Sigmoid colon (tissue), 7 donors: ENCODE results near the gene INTS6L. TPM values are rescaled to one million over a fixed set of nuclear protein-coding genes. Genes with fewer than 3 reads are reported as not detected.

Experiments used
- DNase-seq: peaks from one replicate; pipeline ENCODE4 v3.0.0-alpha.2; 2019
- H3K27ac ChIP-seq, 4 donors: fragments of 200-600 bp; sonication (generic); one replicate each; pipeline ENCODE4 v1.5.1; 2016 to 2019; ENCODE audit warnings: mild to moderate bottlenecking in 1 of 4
- H3K27me3 ChIP-seq, 3 donors: fragments of 200-600 bp; sonication (generic); one replicate each; pipeline ENCODE4 v1.5.1; 2019; ENCODE audit warnings: mild to moderate bottlenecking in 1 of 3
- H3K36me3 ChIP-seq, 4 donors: fragments of 200-600 bp; sonication (generic); one replicate each; pipeline ENCODE4 v1.5.1; 2016 to 2019
- H3K4me1 ChIP-seq, 4 donors: fragments of 200-600 bp; sonication (generic); one replicate each; pipeline ENCODE4 v1.5.1; 2017 to 2019
- H3K4me3 ChIP-seq, 4 donors: fragments of 200-600 bp; sonication (generic); one replicate each; pipeline ENCODE4 v1.5.1; 2017 to 2019; ENCODE audit warnings: mild to moderate bottlenecking in 2 of 4, moderate library complexity in 1 of 4
- H3K9me3 ChIP-seq, 4 donors: fragments of 200-600 bp in 3 of 4; sonication (generic) in 3 of 4; one replicate each; pipeline versions ENCODE4 v1.5.1 to v1.6.1; 2013 to 2019
- CTCF ChIP-seq, 4 experiments: fragments of 450-650 bp in 3 of 4; fragments of 200-600 bp in 1 of 4; IDR thresholded peaks; one replicate each; pipeline ENCODE4 v1.5.1; 2016 to 2019; ENCODE audit warnings: antibody characterized with exemption in 4 of 4, mild to moderate bottlenecking in 3 of 4, moderate library complexity in 2 of 4
- EP300 ChIP-seq, 4 donors: sonication (generic); formaldehyde crosslinking; IDR thresholded peaks; one replicate each; pipeline ENCODE4 v1.6.1; 2017; ENCODE audit warnings: antibody characterized with exemption in 4 of 4
- POLR2A ChIP-seq, 2 donors: fragments of 450-650 bp; IDR thresholded peaks; one replicate each; pipeline ENCODE4 v1.6.1; 2016; ENCODE audit warnings: antibody characterized with exemption in 2 of 2, mild to moderate bottlenecking in 2 of 2, moderate library complexity in 2 of 2
- POLR2AphosphoS5 ChIP-seq, 4 donors: sonication (generic); formaldehyde crosslinking; IDR thresholded peaks; one replicate each; pipeline ENCODE4 v1.6.1; 2017; ENCODE audit warnings: antibody characterized with exemption in 4 of 4
- WGBS, 2 donors: extraction: QIAGEN DNeasy Blood & Tissue Kit; methylation state at CpG; one replicate each; pipeline ENCODE4 v1.1.7; 2013; 5-methylcytosine and 5-hydroxymethylcytosine counted together
- intact Hi-C: fragments of 100-400 bp; cut with DNase I; formaldehyde crosslinking; loops from one replicate; pipeline ENCODE4 v1.15.1; 2023
- polyA plus RNA-seq, 3 donors: library from polyadenylated mRNA; stranded (reverse); fragments of 200-250 nt; gene quantifications; one replicate each; pipeline ENCODE4 v1.2.3, GENCODE V29; 2013
- total RNA-seq, 4 donors: library from RNA; depleted of rRNA; stranded (reverse); fragments of >200 nt; gene quantifications; one replicate each; pipeline ENCODE4 v1.1.0, GENCODE V29; 2016
- donor health status: healthy with polysubstance abuse.
- donor health status: Bipolar disorder and iron deficiency.
- donor health status: healthy.

INTS6L gene
- total and polyA plus RNA-seq, 7 donors: 2.3 to 10.5 (median 8.7) TPM

- intact Hi-C loops: no loop called here
- 26 to 81% methylated on average over 6 of the region's 6 CpGs for WGBS, 2 donors
- DNase-seq: no peak
Observed at GRCh38 chrX:135494453-135494852, 26.0 kb upstream of the INTS6L start.

GRCh38 chrX:135497736-135498135, 22.7 kb upstream of the INTS6L start:
- H3K9me3 ChIP-seq: no peaks in the 10 kb centered on the region
- no peak overlapping the region for H3K27ac ChIP-seq
- H3K36me3 ChIP-seq: no peaks in the 10 kb centered on the region
- DNase-seq: no peak
- 86 to 92% methylated on average over 5 of the region's 5 CpGs for WGBS, 2 donors
- no peak overlapping the region for H3K4me3 ChIP-seq
- H3K27me3 ChIP-seq: no peaks in the 10 kb centered on the region
- TF ChIP-seq EP300 (IDR thresholded peaks at IDR 0.05): no peak
- no peak for TF ChIP-seq POLR2A (IDR thresholded peaks at IDR 0.05)
- no peak for TF ChIP-seq CTCF (IDR thresholded peaks at IDR 0.05)
- no peak for TF ChIP-seq POLR2AphosphoS5 (IDR thresholded peaks at IDR 0.05)
- no peaks in the 10 kb centered on the region for H3K4me1 ChIP-seq
- intact Hi-C loops: no loop called here

More at GRCh38 chrX:135494453-135494852, 26.0 kb upstream of the INTS6L start:
- TF ChIP-seq POLR2A (IDR thresholded peaks at IDR 0.05) (no peak), POLR2AphosphoS5 (IDR thresholded peaks at IDR 0.05) (no peak), EP300 (IDR thresholded peaks at IDR 0.05) (no peak)
- Histone ChIP-seq H3K27ac (no peak overlapping the region), H3K36me3 (no peaks in the 10 kb centered on the region), H3K9me3 (no peaks in the 10 kb centered on the region), H3K4me3 (no peak overlapping the region), H3K4me1 (no peaks in the 10 kb centered on the region), H3K27me3 (no peaks in the 10 kb centered on the region)

GRCh38 chrX:135498236-135498635, 22.2 kb upstream of the INTS6L start:
- no peaks in the 10 kb centered on the region for H3K4me1 ChIP-seq

GRCh38 chrX:135505351-135505750, 15.1 kb upstream of the INTS6L start:
- DNase-seq: no peak
- Histone ChIP-seq H3K36me3 (no peaks in the 10 kb centered on the region), H3K4me1 (no peaks in the 10 kb centered on the region), H3K4me3 (no peak overlapping the region), H3K9me3 (no peaks in the 10 kb centered on the region), H3K27me3 (no peaks in the 10 kb centered on the region), H3K27ac (no peak overlapping the region)
- intact Hi-C loops: no loop called here
- TF ChIP-seq CTCF (IDR thresholded peaks at IDR 0.05): no peak
- TF ChIP-seq EP300 (IDR thresholded peaks at IDR 0.05): no peak
- no peak for TF ChIP-seq POLR2A (IDR thresholded peaks at IDR 0.05)
- no peak for TF ChIP-seq POLR2AphosphoS5 (IDR thresholded peaks at IDR 0.05)

More at GRCh38 chrX:135498236-135498635, 22.2 kb upstream of the INTS6L start:
- TF ChIP-seq POLR2A (IDR thresholded peaks at IDR 0.05) (no peak), CTCF (IDR thresholded peaks at IDR 0.05) (no peak), POLR2AphosphoS5 (IDR thresholded peaks at IDR 0.05) (no peak), EP300 (IDR thresholded peaks at IDR 0.05) (no peak)
- no peaks in the 10 kb centered on the region for H3K27me3 ChIP-seq
- H3K9me3 ChIP-seq: no peaks in the 10 kb centered on the region
- no peak overlapping the region for H3K27ac ChIP-seq
- WGBS, 2 donors: 92 to 96% methylated on average over 2 of the region's 2 CpGs
- no peak overlapping the region for H3K4me3 ChIP-seq
- intact Hi-C loops: no loop called here
- no peaks in the 10 kb centered on the region for H3K36me3 ChIP-seq
- no peak for DNase-seq

GRCh38 chrX:135509885-135510284, 10.6 kb upstream of the INTS6L start:
- no peak overlapping the region for H3K4me3 ChIP-seq
- no peak overlapping the region for H3K27ac ChIP-seq
- DNase-seq: no peak
- 88 to 93% methylated on average over 2 of the region's 2 CpGs for WGBS, 2 donors
- H3K9me3 ChIP-seq: no peaks in the 10 kb centered on the region
- no peaks in the 10 kb centered on the region for H3K4me1 ChIP-seq
- H3K27me3 ChIP-seq: no peaks in the 10 kb centered on the region
- TF ChIP-seq POLR2AphosphoS5 (IDR thresholded peaks at IDR 0.05) (no peak), POLR2A (IDR thresholded peaks at IDR 0.05) (no peak), EP300 (IDR thresholded peaks at IDR 0.05) (no peak), CTCF (IDR thresholded peaks at IDR 0.05) (no peak)
- no peaks in the 10 kb centered on the region for H3K36me3 ChIP-seq
- intact Hi-C loops: no loop called here
